Measurements from ENCODE around the gene AGL. TPM values are rescaled to one million over a fixed set of nuclear protein-coding genes. Genes with fewer than 3 reads are reported as not detected.
"Not testable (repeated sequence)": the region's sequence is repeated elsewhere in the genome, so short reads cannot be mapped to it uniquely, and the experiment has no call there.

Gene AGL
- total RNA-seq, 2 donors from 2014 or later: 10.3 to 13.7 TPM

DNA sequence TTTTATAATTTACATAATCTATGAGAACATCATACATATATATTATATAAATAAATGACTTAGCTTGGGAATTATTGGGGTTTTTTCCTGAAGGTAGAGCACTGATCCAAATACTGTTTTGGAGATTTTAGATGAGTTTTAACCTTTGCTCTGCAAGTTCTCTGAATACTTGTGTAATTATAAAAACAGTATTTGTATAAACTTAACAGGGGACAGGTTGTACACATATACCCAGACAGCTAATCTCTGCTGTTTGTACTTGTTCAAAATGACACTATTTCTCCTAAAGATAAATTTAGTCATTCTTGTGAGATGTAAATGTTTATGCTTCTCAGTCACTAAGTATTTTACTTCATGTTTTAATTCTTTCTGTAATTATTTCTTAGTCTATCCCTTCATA lies 8.7 kb downstream of the AGL start:
- ATAC-seq: no peak
- Mint-ChIP-seq H3K36me3 (no peaks in the 10 kb centered on the region), H3K27me3 (no peaks in the 10 kb centered on the region), H3K4me1 (ENCODE audit: low read depth in 2 of 2) (no peaks in the 10 kb centered on the region), H3K9me3 (no peaks in the 10 kb centered on the region), H3K27ac (no peak overlapping the region), H3K4me3 (no peak overlapping the region)
- DNase-seq (ENCODE audit: low spot score): no peak

GRCh38 chr1:99860703-99861102 lies 10.5 kb downstream of the AGL start:
- ATAC-seq (no peak), DNase-seq (ENCODE audit: low spot score) (no peak)
- Mint-ChIP-seq H3K4me1 (ENCODE audit: low read depth in 2 of 2) (no peaks in the 10 kb centered on the region), H3K27ac (no peak overlapping the region), H3K9me3 (no peaks in the 10 kb centered on the region), H3K4me3 (no peak overlapping the region), H3K27me3 (no peaks in the 10 kb centered on the region), H3K36me3 (peaks cover 6% of the 10 kb centered on the region)

- ATAC-seq (no peak), DNase-seq (ENCODE audit: low spot score) (no peak)
- no peak overlapping the region for H3K27ac Mint-ChIP-seq
- no peaks in the 10 kb centered on the region for H3K9me3 Mint-ChIP-seq
- H3K27me3 Mint-ChIP-seq: no peaks in the 10 kb centered on the region
- no peaks in the 10 kb centered on the region for H3K4me1 Mint-ChIP-seq (ENCODE audit: low read depth in 2 of 2)
- peaks cover 6% of the 10 kb centered on the region for H3K36me3 Mint-ChIP-seq
- no peak overlapping the region for H3K4me3 Mint-ChIP-seq
Observed at GRCh38 chr1:99867682-99868081, 17.5 kb downstream of the AGL start.

GRCh38 chr1:99869304-99869703 lies 19.1 kb downstream of the AGL start:
- Mint-ChIP-seq H3K36me3 (peaks cover 3% of the 10 kb centered on the region), H3K4me3 (no peak overlapping the region), H3K27me3 (no peaks in the 10 kb centered on the region), H3K9me3 (no peaks in the 10 kb centered on the region), H3K4me1 (ENCODE audit: low read depth in 2 of 2) (no peaks in the 10 kb centered on the region), H3K27ac (no peak overlapping the region)
- DNase-seq (ENCODE audit: low spot score) (no peak), ATAC-seq (no peak)

- H3K27ac Mint-ChIP-seq: no peak overlapping the region
- ATAC-seq (no peak), DNase-seq (ENCODE audit: low spot score) (no peak)
- no peaks in the 10 kb centered on the region for H3K27me3 Mint-ChIP-seq
- H3K4me3 Mint-ChIP-seq: no peak overlapping the region
- H3K4me1 Mint-ChIP-seq (ENCODE audit: low read depth in 2 of 2): no peaks in the 10 kb centered on the region
- no peaks in the 10 kb centered on the region for H3K36me3 Mint-ChIP-seq
- H3K9me3 Mint-ChIP-seq: no peaks in the 10 kb centered on the region
Observed at GRCh38 chr1:99869723-99870122, 19.6 kb downstream of the AGL start.

GRCh38 chr1:99872063-99872462 lies 21.9 kb downstream of the AGL start:
- Mint-ChIP-seq H3K9me3 (no peaks in the 10 kb centered on the region), H3K27ac (no peak overlapping the region), H3K4me1 (ENCODE audit: low read depth in 2 of 2) (no peaks in the 10 kb centered on the region), H3K27me3 (no peaks in the 10 kb centered on the region), H3K4me3 (no peak overlapping the region), H3K36me3 (peaks cover 6% of the 10 kb centered on the region)
- DNase-seq (ENCODE audit: low spot score) (no peak), ATAC-seq (no peak)

GRCh38 chr1:99877568-99877967 lies 27.4 kb downstream of the AGL start:
- Mint-ChIP-seq H3K27me3 (no peaks in the 10 kb centered on the region), H3K36me3 (peaks cover 10% of the 10 kb centered on the region), H3K4me1 (ENCODE audit: low read depth in 2 of 2) (no peaks in the 10 kb centered on the region), H3K9me3 (no peaks in the 10 kb centered on the region), H3K4me3 (no peak overlapping the region), H3K27ac (no peak overlapping the region)
- DNase-seq (ENCODE audit: low spot score) (no peak), ATAC-seq (no peak)

DNA sequence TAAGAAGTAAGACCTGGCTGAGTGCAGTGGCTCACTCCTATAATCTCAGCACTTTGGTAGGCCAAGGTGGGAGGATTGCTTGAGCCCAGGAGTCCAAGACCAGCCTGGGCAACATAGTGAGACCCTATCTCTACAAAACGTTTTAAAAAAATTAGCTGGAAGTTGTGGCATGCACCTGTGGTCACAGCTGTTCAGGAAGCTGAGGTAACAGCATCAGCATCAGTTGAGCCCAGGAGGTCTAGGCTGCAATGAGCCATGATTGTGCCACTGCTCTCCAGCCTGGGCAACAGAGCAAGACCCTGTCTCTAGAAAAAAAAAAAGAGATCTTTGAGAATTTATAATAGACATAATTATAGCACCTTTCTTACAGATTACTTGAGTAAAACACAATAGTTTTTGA lies 36.0 kb downstream of the AGL start:
- no peaks in the 10 kb centered on the region for H3K4me1 Mint-ChIP-seq (ENCODE audit: low read depth in 2 of 2)
- H3K27ac Mint-ChIP-seq: no peak overlapping the region
- no peak for DNase-seq (ENCODE audit: low spot score)
- no peaks in the 10 kb centered on the region for H3K9me3 Mint-ChIP-seq
- H3K27me3 Mint-ChIP-seq: no peaks in the 10 kb centered on the region
- H3K4me3 Mint-ChIP-seq: no peak overlapping the region
- H3K36me3 Mint-ChIP-seq: peaks cover 6% of the 10 kb centered on the region
- no peak for ATAC-seq

DNA sequence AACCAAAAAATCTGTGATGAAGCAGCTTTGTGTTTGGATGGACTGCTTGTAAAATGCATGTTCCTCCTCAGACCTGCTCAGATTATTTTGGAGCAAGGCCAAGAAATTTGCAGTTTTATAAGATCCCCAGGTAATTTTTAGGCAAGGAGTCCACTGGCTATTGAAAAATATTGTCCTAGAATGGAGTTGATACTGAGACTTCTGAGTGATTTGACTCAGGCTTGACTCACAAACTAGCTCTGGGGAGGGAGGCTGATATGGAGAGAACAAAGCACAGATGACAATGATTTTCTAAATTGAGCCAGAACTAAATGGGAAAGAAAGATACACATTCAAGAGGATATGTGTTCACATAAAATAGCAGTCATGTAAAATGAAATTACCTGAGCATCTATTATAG lies 36.7 kb downstream of the AGL start:
- Mint-ChIP-seq H3K4me1 (ENCODE audit: low read depth in 2 of 2) (no peaks in the 10 kb centered on the region), H3K9me3 (no peaks in the 10 kb centered on the region), H3K36me3 (peaks cover 6% of the 10 kb centered on the region), H3K27me3 (no peaks in the 10 kb centered on the region), H3K4me3 (no peak overlapping the region), H3K27ac (no peak overlapping the region)
- DNase-seq (ENCODE audit: low spot score) (no peak), ATAC-seq (no peak)

DNA sequence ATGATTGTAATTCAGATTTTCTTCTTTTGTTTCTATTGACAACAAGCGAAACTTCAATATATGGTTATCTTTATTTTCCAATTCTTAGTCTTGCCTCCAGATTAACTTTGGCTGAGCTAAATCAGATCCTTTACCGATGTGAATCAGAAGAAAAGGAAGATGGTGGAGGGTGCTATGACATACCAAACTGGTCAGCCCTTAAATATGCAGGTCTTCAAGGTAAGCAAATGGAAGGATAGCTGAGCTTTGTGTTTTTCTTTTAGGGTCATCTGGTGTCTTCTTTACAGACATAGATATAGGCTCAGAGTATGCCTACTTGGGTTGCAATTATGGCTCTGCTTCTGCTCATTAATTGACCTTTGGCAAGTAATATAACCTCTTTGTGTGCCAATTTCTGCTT lies 37.7 kb downstream of the AGL start:
- DNase-seq (ENCODE audit: low spot score) (no peak), ATAC-seq (no peak)
- Mint-ChIP-seq H3K4me1 (ENCODE audit: low read depth in 2 of 2) (no peaks in the 10 kb centered on the region), H3K9me3 (no peaks in the 10 kb centered on the region), H3K36me3 (peaks cover 6% of the 10 kb centered on the region), H3K27me3 (no peaks in the 10 kb centered on the region), H3K4me3 (no peak overlapping the region), H3K27ac (no peak overlapping the region)

DNA sequence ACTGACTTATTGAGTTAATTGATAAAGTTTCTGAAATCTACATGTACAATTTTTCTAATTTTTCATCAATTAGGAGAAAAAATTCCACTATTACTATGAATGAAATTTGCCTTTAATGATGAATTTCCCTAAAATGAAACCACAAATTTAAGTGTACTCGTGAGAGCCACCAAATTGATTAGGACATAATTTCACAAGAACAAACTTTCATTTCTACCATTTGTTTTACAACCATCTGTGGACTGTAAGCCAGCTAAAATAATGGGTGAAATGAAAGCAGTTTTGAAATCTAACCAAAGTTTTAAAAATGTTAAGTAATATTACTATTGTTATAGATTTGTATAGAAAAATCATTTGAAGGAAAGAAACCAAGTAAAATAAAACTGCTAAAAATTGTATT lies 41.8 kb downstream of the AGL start:
- Mint-ChIP-seq H3K4me3 (no peak overlapping the region), H3K27ac (no peak overlapping the region), H3K27me3 (no peaks in the 10 kb centered on the region), H3K36me3 (peaks cover 6% of the 10 kb centered on the region), H3K4me1 (ENCODE audit: low read depth in 2 of 2) (no peaks in the 10 kb centered on the region), H3K9me3 (no peaks in the 10 kb centered on the region)
- no peak for DNase-seq (ENCODE audit: low spot score)
- ATAC-seq: no peak

DNA sequence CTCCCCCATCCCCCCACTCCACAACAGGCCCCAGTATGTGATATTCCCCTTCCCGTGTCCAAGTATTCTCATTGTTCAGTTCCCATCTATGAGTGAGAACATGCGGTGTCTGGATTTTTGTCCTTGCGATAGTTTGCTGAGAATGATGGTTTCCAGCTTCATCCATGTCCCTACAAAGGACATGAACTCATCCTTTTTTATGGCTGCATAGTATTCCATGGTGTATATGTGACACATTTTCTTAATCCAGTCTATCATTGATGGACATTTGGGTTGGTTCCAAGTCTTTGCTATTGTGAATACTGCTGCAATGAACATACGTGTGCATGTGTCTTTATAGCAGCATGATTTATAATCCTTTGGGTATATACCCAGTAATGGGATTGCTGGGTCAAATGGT lies 53.1 kb downstream of the AGL start:
- DNase-seq (ENCODE audit: low spot score); H3K4me3 Mint-ChIP-seq; H3K27me3 Mint-ChIP-seq; H3K27ac Mint-ChIP-seq; H3K9me3 Mint-ChIP-seq; H3K4me1 Mint-ChIP-seq (ENCODE audit: low read depth in 2 of 2); ATAC-seq: not testable (repeated sequence)
- peaks cover 20% of the 10 kb centered on the region for H3K36me3 Mint-ChIP-seq

GRCh38 chr1:99906535-99906934 lies 56.4 kb downstream of the AGL start:
- no peak for ATAC-seq
- DNase-seq (ENCODE audit: low spot score): no peak
- H3K4me1 Mint-ChIP-seq (ENCODE audit: low read depth in 2 of 2): peaks cover 0 to 3% of the 10 kb centered on the region in 2 donors
- no peaks in the 10 kb centered on the region for H3K27me3 Mint-ChIP-seq
- H3K36me3 Mint-ChIP-seq: peaks cover 18% of the 10 kb centered on the region
- no peak overlapping the region for H3K27ac Mint-ChIP-seq
- peaks cover 7% of the 10 kb centered on the region for H3K9me3 Mint-ChIP-seq
- no peak overlapping the region for H3K4me3 Mint-ChIP-seq

DNA sequence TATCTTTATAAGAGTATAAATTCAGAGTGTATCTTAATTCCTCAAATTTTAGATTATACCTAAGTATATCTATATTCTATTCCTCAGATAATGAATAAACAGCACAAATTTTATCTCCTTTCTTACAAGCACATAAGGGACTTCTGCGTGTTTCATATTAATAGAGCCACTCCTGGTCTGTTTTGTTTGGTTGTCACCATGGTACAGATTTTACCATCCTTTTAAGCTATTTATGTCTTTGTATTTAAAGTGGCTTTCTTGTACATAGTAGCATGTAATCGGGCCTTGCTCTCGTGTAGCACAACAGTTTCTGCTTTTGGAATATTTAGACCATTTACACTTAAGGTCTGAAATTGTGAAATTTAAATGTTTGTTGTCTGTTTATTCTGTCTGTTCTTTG lies 67.1 kb downstream of the AGL start:
- Mint-ChIP-seq H3K4me1 (ENCODE audit: low read depth in 2 of 2) (peaks cover 0 to 4% of the 10 kb centered on the region in 2 donors), H3K27ac (no peak overlapping the region), H3K27me3 (no peaks in the 10 kb centered on the region), H3K36me3 (peaks cover 4% of the 10 kb centered on the region), H3K9me3 (no peaks in the 10 kb centered on the region), H3K4me3 (no peak overlapping the region)
- no peak for ATAC-seq
- no peak for DNase-seq (ENCODE audit: low spot score)

DNA sequence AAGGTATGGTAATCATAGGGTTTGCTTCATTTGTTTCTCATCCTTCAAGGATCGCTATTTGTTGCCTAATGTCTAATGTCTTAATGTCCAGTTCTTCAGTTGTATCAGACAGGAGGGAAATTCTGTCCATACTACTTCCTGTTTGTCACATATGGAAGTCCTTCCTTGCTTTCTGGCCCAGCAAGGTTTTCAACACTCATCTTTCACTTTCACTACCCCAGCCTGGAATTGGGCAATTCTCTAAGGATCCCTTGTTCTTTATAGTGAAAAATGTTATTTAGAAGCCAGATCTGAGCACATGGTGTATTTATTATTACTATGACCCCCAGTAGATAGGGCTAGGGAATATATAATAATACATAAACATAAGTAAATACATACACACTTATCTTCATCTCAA lies 69.1 kb downstream of the AGL start:
- ATAC-seq: no peak
- Mint-ChIP-seq H3K27me3 (no peaks in the 10 kb centered on the region), H3K4me3 (no peak overlapping the region), H3K27ac (no peak overlapping the region), H3K9me3 (no peaks in the 10 kb centered on the region), H3K36me3 (peaks cover 4% of the 10 kb centered on the region), H3K4me1 (ENCODE audit: low read depth in 2 of 2) (peaks cover 0 to 4% of the 10 kb centered on the region in 2 donors)
- no peak for DNase-seq (ENCODE audit: low spot score)
